HG03575 (cell line): Measurements from ENCODE around the gene GPX7.

Experiments used
- ATAC-seq: cut with Tn5 transposase; IDR thresholded peaks from one replicate; pipeline ENCODE4 v1.9.1; 2021; ENCODE audit not compliant: unreplicated experiment, insufficient number of reproducible peaks, low FRiP score; ENCODE audit errors: extremely low read depth

GPX7 gene

DNA sequence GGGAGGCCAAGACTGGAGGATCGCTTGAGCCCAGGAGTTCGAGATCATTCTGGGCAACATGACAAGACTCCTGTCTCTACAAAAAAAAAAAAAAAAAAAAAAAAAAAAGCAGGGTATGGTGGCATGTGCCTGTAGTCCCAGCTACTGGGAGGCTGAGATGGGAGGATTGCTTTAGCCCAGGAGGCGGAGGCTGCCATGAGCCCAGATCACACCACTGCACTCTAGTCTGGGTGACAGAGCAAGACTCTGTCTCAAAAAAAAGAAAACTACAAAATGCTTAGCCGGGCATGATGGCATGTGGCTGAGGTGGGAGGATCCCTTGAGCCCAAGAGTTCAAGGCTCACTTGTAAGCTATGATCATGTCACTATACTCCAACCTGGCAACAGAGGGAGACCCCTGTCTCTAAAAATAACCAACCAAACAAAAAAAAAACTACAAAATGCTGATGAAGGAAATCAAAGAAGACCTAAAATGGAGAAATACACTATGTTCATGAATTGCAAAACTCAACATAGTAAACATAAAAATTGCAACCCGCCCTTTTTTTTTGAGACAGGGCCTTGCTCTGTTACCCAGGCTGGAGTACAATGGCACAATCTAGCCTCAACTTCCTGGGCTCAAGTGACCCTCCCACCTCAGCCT, 51.2 kb downstream of the GPX7 start:
- ATAC-seq, result no peak

DNA sequence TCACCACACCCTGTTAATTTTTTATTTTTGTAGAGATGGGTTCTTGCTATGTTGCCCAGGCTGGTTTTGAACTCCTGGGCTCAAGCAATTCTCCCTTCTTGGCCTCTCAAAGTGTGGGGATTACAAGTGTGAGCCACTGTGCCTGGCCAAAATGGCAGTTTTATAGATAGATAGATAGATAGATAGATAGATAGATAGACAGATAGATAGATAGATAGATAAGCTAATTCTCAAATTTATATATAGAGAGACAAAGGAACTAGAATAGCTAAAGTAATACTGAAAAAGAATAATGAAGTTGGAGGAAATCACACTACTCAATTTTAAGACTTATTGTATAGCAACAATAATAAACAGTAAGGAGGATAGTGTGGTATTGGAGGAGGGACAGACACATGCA, 51.9 kb downstream of the GPX7 start:
- ATAC-seq, result no peak

DNA sequence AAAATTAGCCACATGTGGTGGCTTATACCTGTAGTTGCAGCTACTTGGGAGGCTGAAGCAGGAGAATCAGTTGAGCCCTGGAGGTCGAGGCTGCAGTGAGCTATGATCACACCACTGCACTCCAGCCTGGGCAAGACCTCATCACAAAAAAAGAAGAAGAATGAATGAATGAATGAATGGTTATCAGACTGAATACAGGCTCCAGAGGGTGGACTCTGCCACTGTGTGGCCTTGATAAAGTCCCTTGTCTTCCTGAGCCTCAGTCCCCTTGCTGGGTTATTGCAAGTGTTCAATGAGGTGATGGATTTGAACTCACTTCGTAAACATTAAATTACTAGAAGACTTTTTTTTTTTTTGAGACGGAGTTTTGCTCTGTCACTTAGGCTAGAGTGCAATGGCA, 55.5 kb downstream of the GPX7 start:
- ATAC-seq, result no peak
